NCI-H2227 treated with DMSO at 0.1 percent for 48 hours (cell line): ENCODE data around the gene AXIN1.

ENCODE experiments used
- DNase-seq: peaks from one replicate; lab custom pipeline; 2025; lab: John Stamatoyannopoulos, UW

Gene AXIN1

GRCh38 chr16:240559-240958 lies 112.0 kb downstream of the AXIN1 start:
- DNase-seq = no peak

GRCh38 chr16:239948-240277 lies 112.6 kb downstream of the AXIN1 start:
- no peak for DNase-seq
